ENCODE results near the gene KCNQ1. TPM values are rescaled to one million over a fixed set of nuclear protein-coding genes. Genes with fewer than 3 reads are reported as not detected.
A peak's percentile ranks its signal among the peaks of the same experiment; 100 is the strongest.

Gene KCNQ1
- total and polyA plus RNA-seq, 9 of the 15 experiments (the other 6 are each of a cell fraction or from before 2014, with no cell fraction given), result 0.44 TPM; not detected in 8

DNA sequence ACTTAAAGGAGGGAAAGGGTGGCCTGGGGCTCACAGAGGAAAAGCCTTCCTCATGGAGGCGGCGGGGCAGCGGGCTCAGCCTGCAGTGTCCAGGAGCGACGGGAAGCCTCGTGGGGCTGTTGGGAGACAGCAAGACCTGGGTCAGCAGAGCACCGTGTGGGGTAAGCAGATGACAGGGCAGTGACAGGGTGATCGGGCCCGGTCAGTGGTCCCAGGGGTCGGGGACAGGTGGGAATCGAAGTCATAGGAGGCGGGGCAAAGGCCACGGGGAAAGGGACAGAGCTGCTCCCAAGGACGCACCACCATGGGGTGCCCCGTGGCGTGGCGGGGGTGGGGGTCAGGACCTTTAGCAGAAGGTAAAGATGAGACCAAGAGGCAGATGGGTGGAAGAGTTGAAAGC lies 390.9 kb downstream of the KCNQ1 start (continued):
- no peak for TF ChIP-seq ZNF584 (CRISPR knock-in tag; IDR thresholded peaks at IDR 0.05; ENCODE audit: low read depth)
- TF ChIP-seq, protein P1, sequence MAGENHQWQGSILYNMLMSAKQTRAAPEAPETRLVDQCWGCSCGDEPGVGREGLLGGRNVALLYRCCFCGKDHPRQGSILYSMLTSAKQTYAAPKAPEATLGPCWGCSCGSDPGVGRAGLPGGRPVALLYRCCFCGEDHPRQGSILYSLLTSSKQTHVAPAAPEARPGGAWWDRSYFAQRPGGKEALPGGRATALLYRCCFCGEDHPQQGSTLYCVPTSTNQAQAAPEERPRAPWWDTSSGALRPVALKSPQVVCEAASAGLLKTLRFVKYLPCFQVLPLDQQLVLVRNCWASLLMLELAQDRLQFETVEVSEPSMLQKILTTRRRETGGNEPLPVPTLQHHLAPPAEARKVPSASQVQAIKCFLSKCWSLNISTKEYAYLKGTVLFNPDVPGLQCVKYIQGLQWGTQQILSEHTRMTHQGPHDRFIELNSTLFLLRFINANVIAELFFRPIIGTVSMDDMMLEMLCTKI (IDR thresholded peaks at IDR 0.05; ENCODE audit: partially characterized antibody), result no peak
- TF ChIP-seq ZNF3 (CRISPR knock-in tag; IDR thresholded peaks at IDR 0.05), result no peak

DNA sequence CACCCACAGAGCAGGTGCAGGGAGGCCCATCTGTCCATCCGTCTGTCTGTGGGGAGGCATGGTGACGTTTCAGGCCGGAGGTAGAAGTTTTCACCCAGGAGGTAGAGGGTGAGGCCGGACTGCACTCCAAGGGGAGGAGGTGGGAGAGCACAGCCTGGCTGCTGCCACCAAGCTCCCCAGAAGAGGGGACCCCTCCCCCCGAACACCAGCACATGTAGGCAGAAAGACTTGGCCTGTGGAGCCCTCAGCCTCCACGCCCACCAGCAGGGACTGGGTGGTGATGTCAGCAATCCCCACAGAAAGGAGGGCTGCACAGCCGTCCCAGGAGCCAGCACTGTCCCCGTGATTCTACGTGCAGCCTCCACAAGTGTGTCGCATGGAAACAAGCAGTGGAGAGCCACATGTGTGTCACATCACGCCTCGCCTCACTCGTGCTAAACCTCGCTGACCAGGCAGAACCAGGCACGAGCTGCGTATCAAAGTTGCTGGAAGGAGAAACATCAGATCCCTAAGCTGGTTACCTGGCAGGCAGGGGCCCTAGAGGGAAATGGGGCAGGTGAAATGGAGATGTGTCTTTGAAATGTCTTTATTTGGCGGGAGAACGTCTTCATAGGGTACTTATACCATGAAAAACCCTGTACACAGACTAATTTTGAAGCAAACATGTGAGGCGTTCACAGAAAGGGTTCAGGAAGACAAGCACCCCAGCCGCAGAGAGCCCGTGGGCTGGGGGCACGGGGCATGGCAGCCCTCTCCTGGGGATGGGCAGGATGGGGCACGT lies 391.7 kb downstream of the KCNQ1 start:
- BruUV-seq (replicated peaks), result no TSS peak
- peak in 2 of 4 experiments; percentile 32 to 33 for DNase-seq (ENCODE audit: extremely low read depth in 1 of 4, low spot score in 3 of 4)
- TF ChIP-seq L3MBTL2 (IDR thresholded peaks at IDR 0.05), result peak; percentile 86
- TF ChIP-seq, protein P2, sequence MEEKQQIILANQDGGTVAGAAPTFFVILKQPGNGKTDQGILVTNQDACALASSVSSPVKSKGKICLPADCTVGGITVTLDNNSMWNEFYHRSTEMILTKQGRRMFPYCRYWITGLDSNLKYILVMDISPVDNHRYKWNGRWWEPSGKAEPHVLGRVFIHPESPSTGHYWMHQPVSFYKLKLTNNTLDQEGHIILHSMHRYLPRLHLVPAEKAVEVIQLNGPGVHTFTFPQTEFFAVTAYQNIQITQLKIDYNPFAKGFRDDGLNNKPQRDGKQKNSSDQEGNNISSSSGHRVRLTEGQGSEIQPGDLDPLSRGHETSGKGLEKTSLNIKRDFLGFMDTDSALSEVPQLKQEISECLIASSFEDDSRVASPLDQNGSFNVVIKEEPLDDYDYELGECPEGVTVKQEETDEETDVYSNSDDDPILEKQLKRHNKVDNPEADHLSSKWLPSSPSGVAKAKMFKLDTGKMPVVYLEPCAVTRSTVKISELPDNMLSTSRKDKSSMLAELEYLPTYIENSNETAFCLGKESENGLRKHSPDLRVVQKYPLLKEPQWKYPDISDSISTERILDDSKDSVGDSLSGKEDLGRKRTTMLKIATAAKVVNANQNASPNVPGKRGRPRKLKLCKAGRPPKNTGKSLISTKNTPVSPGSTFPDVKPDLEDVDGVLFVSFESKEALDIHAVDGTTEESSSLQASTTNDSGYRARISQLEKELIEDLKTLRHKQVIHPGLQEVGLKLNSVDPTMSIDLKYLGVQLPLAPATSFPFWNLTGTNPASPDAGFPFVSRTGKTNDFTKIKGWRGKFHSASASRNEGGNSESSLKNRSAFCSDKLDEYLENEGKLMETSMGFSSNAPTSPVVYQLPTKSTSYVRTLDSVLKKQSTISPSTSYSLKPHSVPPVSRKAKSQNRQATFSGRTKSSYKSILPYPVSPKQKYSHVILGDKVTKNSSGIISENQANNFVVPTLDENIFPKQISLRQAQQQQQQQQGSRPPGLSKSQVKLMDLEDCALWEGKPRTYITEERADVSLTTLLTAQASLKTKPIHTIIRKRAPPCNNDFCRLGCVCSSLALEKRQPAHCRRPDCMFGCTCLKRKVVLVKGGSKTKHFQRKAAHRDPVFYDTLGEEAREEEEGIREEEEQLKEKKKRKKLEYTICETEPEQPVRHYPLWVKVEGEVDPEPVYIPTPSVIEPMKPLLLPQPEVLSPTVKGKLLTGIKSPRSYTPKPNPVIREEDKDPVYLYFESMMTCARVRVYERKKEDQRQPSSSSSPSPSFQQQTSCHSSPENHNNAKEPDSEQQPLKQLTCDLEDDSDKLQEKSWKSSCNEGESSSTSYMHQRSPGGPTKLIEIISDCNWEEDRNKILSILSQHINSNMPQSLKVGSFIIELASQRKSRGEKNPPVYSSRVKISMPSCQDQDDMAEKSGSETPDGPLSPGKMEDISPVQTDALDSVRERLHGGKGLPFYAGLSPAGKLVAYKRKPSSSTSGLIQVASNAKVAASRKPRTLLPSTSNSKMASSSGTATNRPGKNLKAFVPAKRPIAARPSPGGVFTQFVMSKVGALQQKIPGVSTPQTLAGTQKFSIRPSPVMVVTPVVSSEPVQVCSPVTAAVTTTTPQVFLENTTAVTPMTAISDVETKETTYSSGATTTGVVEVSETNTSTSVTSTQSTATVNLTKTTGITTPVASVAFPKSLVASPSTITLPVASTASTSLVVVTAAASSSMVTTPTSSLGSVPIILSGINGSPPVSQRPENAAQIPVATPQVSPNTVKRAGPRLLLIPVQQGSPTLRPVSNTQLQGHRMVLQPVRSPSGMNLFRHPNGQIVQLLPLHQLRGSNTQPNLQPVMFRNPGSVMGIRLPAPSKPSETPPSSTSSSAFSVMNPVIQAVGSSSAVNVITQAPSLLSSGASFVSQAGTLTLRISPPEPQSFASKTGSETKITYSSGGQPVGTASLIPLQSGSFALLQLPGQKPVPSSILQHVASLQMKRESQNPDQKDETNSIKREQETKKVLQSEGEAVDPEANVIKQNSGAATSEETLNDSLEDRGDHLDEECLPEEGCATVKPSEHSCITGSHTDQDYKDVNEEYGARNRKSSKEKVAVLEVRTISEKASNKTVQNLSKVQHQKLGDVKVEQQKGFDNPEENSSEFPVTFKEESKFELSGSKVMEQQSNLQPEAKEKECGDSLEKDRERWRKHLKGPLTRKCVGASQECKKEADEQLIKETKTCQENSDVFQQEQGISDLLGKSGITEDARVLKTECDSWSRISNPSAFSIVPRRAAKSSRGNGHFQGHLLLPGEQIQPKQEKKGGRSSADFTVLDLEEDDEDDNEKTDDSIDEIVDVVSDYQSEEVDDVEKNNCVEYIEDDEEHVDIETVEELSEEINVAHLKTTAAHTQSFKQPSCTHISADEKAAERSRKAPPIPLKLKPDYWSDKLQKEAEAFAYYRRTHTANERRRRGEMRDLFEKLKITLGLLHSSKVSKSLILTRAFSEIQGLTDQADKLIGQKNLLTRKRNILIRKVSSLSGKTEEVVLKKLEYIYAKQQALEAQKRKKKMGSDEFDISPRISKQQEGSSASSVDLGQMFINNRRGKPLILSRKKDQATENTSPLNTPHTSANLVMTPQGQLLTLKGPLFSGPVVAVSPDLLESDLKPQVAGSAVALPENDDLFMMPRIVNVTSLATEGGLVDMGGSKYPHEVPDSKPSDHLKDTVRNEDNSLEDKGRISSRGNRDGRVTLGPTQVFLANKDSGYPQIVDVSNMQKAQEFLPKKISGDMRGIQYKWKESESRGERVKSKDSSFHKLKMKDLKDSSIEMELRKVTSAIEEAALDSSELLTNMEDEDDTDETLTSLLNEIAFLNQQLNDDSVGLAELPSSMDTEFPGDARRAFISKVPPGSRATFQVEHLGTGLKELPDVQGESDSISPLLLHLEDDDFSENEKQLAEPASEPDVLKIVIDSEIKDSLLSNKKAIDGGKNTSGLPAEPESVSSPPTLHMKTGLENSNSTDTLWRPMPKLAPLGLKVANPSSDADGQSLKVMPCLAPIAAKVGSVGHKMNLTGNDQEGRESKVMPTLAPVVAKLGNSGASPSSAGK (IDR thresholded peaks at IDR 0.05), result peak; percentile 80

More for the DNA sequence above, 391.7 kb downstream of the KCNQ1 start:
- Histone ChIP-seq H3K9me3 (replicated peaks; ENCODE audit: control insufficient read depth, insufficient read depth, low read depth, low read length) (no peaks in the 10 kb centered on the region), H3K4me1 (replicated peaks in 1 of 2; ENCODE audit: control insufficient read depth in 2 of 2, insufficient read depth in 2 of 2, low read length in 2 of 2) (peaks cover 10 to 84% of the 10 kb centered on the region in 2 experiments), H3K9ac (ENCODE audit: insufficient read depth in 1 of 2, low read depth in 2 of 2, low read length in 2 of 2) (peak overlapping the region in 1 of 2 experiments; percentile 88; a peak in 2 of 4 replicates), H4K20me1 (replicated peaks; ENCODE audit: control insufficient read depth, insufficient read depth, low read length) (no peaks in the 10 kb centered on the region), H3K4me3 (no peak overlapping the region), H2AFZ (ENCODE audit: low read depth, low read length) (peak overlapping the region; percentile 77), H3K4me2 (ENCODE audit: insufficient read depth, low read length) (peak overlapping the region; percentile 10; the same call in 1 of the 2 replicates), H3K79me2 (ENCODE audit: control insufficient read depth, insufficient read depth, low read length) (no peaks in the 10 kb centered on the region), H3K27me3 (ENCODE audit: control insufficient read depth in 2 of 2, insufficient read depth in 2 of 2, low read length in 2 of 2) (peaks cover 0 to 13% of the 10 kb centered on the region in 2 experiments; a peak in 2 of 5 replicates), H3K36me3 (ENCODE audit: control insufficient read depth, insufficient read depth, low read length) (no peaks in the 10 kb centered on the region), H3K27ac (ENCODE audit: extremely low read depth, low read depth, low read length) (no peak overlapping the region), H3K9me1 (ENCODE audit: control insufficient read depth, insufficient read depth, low read length) (no peaks in the 10 kb centered on the region)
- ChIA-PET POLR2A (interaction anchor here (1.0 to 1.1 kb wide), 3 partner anchors 25 to 137 kb away, joined by 3 to 4 read pairs (median 3); partner anchors contain the start of genes CDKN1C and KCNQ1OT1), CTCF (ENCODE audit: low intra/inter-chr PET ratio) (no interaction called here)
- 29% methylated on average over 21 of the region's 23 CpGs for WGBS (ENCODE audit: insufficient coverage, low coverage, missing lambda C conversion rate)
- in situ Hi-C loops (cut with MboI), result no loop called here
- FAIRE-seq, result no peak
- intact Hi-C loops (cut with micrococcal nuclease), result no loop called here
- peak; percentile 7; the same call in 2 of the 3 replicates for ATAC-seq
